ENCODE data around the gene ORC2. TPM values are rescaled to one million over a fixed set of nuclear protein-coding genes. Genes with fewer than 3 reads are reported as not detected.

ORC2 gene
- total RNA-seq, 4 donors from 2014 or later = 6.2 to 22.5 (median 12.9) TPM

DNA sequence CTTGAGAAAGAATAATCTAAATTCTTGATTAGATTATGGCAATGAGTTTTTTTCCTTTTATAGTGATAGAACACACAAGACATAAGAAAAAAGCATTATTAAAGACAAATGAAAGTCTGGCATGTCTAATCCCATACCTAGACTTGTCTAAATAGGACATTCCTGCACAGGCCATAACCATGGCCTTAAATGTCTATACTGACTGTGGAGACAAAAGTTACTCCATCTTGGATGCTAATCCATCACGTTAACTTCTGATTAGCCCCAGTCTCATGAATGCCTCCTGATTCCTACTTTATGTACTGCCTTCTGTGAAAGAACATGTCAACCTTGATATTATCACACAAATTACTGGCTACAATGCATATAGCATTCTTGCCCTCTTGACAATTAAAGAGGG lies 23.6 kb downstream of the ORC2 start:
- no peaks in the 10 kb centered on the region for H3K4me1 ChIP-seq
- 89 to 91% methylated on average over 1 of the region's 1 CpG for WGBS, 2 donors
- DNase-seq = no peak
- peaks cover 0 to 98% (median 11%) of the 10 kb centered on the region in 3 donors for H3K36me3 ChIP-seq
- no peak overlapping the region for H3K4me3 ChIP-seq
- H3K27ac ChIP-seq = no peak overlapping the region
- intact Hi-C loops (cut with DNase I) = no loop called here
- no peaks in the 10 kb centered on the region for H3K27me3 ChIP-seq
- TF ChIP-seq, protein P1, sequence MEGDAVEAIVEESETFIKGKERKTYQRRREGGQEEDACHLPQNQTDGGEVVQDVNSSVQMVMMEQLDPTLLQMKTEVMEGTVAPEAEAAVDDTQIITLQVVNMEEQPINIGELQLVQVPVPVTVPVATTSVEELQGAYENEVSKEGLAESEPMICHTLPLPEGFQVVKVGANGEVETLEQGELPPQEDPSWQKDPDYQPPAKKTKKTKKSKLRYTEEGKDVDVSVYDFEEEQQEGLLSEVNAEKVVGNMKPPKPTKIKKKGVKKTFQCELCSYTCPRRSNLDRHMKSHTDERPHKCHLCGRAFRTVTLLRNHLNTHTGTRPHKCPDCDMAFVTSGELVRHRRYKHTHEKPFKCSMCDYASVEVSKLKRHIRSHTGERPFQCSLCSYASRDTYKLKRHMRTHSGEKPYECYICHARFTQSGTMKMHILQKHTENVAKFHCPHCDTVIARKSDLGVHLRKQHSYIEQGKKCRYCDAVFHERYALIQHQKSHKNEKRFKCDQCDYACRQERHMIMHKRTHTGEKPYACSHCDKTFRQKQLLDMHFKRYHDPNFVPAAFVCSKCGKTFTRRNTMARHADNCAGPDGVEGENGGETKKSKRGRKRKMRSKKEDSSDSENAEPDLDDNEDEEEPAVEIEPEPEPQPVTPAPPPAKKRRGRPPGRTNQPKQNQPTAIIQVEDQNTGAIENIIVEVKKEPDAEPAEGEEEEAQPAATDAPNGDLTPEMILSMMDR (IDR thresholded peaks at IDR 0.05) = no peak
- no peak for TF ChIP-seq POLR2A (IDR thresholded peaks at IDR 0.05)
- no peaks in the 10 kb centered on the region for H3K9me3 ChIP-seq

DNA sequence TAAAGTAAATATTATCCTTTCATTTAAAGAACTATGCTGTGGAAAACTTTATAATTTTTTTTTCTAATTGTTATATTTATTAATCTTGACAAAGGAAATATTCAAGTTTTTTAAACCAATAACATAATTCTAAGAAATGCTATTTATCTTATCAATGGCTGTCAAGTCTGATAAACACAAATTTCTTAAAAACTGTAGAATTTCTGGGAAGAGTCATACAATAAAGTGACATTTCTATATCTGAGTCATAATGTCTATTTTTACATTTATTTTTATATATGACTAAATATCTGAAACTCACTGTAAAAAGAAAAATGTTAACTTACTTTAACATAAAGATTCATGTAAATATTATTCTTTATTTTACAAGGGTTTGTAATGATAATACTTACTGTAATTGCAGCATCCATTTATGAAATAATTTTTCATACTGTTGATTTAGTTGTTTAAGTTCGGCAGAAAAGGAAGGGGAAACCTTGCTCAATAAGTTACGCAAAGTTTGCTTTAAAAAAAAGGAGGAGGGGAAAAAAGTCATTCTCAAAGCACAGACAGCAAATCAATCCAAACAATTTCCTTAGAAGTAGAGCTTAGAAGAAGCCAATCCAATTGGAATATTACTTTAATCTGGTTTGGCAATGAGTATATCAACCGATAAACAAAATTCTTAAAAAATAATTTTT lies 32.4 kb downstream of the ORC2 start:
- WGBS, 2 donors = 67 to 77% methylated on average over 3 of the region's 3 CpGs
- intact Hi-C loops (cut with DNase I) = no loop called here
- Histone ChIP-seq H3K4me1 (no peaks in the 10 kb centered on the region), H3K4me3 (no peak overlapping the region), H3K27me3 (no peaks in the 10 kb centered on the region), H3K27ac (no peak overlapping the region), H3K9me3 (no peaks in the 10 kb centered on the region), H3K36me3 (peaks cover 5 to 94% (median 6%) of the 10 kb centered on the region in 3 donors)
- TF ChIP-seq, protein P1 (IDR thresholded peaks at IDR 0.05) = no peak
- no peak for TF ChIP-seq POLR2A (IDR thresholded peaks at IDR 0.05)
- DNase-seq = no peak

DNA sequence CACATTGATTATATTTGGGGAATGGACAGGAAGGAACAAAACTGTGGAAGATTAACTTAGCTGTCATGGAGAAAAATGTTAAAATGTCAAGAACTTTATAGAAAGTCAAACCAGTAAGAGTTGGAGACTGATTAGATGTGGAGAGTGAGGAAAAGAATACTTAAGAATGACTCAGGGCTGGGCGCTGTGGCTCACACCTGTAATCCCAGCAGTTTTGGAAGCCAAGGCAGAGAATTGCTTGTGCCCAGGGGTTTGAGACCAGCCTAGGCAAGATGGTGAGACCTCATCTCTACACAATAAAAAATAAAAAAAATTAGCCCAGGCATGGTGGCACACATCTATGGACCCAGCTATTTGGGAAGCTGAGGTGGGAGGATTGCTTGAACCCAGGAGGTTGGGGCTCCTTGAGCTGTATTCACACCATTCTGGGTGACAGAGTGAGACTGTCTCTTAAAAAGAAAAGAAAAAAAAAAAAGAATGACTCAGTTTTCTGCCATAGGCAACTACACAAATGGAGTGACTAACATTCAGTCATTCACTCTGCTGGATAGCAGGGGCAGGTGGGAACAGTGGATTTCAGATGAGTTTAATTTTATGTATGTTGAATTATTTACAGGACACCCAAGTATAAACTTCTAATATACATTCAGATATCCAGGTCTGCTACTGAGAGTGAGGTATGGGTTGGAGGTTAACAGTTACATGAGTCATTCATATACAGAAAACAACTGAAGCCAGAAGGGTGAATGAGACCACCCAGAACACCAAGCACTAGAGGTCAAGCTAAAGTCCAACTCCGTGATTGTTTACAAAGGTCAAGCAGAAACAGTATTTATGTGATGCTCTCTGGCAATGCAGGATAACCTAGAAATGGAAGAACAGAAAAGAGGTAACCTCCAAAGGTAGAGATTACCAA lies 33.9 kb downstream of the ORC2 start:
- WGBS, 2 donors = 62 to 76% methylated on average over 2 of the region's 2 CpGs
- no peaks in the 10 kb centered on the region for H3K27me3 ChIP-seq
- H3K27ac ChIP-seq = no peak overlapping the region
- intact Hi-C loops (cut with DNase I) = no loop called here
- H3K4me3 ChIP-seq = no peak overlapping the region
- no peak for TF ChIP-seq POLR2A (IDR thresholded peaks at IDR 0.05)
- TF ChIP-seq, protein P1 (IDR thresholded peaks at IDR 0.05) = no peak
- no peaks in the 10 kb centered on the region for H3K9me3 ChIP-seq
- no peaks in the 10 kb centered on the region for H3K4me1 ChIP-seq
- H3K36me3 ChIP-seq = peaks cover 5 to 94% (median 6%) of the 10 kb centered on the region in 3 donors
- DNase-seq = no peak

DNA sequence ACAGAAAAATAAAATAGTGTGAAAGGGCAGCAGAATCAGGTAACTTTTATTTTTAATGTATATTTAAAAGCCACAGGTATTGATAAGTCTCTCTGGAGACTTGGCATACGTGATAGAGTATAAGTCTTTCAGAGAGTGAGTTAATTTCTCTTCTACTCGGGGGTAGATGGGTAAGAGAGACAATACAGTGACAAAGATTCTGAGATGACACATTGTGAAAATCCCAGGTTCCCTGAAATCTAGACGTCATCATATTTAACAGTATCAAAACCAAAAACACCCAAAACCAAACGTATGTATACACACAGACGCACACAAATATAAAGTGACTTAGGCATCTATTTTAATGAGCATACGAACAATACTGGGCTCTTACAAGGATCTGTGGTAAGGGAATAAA lies 41.0 kb downstream of the ORC2 start:
- Histone ChIP-seq H3K9me3 (no peaks in the 10 kb centered on the region), H3K4me3 (no peak overlapping the region), H3K4me1 (no peaks in the 10 kb centered on the region), H3K36me3 (peaks cover 1 to 99% (median 26%) of the 10 kb centered on the region in 3 donors), H3K27me3 (no peaks in the 10 kb centered on the region), H3K27ac (no peak overlapping the region)
- 64 to 83% methylated on average over 6 of the region's 6 CpGs for WGBS, 2 donors
- no peak for DNase-seq
- TF ChIP-seq, protein P1 (IDR thresholded peaks at IDR 0.05) = no peak
- no peak for TF ChIP-seq POLR2A (IDR thresholded peaks at IDR 0.05)
- intact Hi-C loops (cut with DNase I) = no loop called here

DNA sequence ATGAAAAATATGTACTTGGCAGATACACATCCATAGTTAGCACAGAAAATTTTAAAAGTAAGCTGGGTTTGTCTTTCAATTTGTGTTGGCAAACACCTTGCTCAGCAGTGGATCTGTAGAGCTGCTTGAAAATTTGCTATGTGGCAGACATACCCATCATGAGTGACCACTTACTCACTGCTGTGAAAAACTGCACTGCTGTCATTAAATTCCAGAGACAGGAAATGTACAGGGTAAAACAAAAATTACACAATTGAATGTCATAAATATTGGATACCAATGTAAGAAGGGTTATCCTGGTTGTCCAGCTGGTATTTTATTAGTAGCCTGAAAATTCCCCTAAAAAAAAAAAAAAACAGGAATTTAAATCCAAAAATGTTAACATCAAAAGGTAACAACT lies 49.8 kb downstream of the ORC2 start:
- H3K4me3 ChIP-seq = no peak overlapping the region
- H3K36me3 ChIP-seq = peaks cover 7 to 98% (median 30%) of the 10 kb centered on the region in 3 donors
- no peak for DNase-seq
- TF ChIP-seq, protein P1 (IDR thresholded peaks at IDR 0.05) = no peak
- intact Hi-C loops (cut with DNase I) = no loop called here
- H3K4me1 ChIP-seq = no peaks in the 10 kb centered on the region
- H3K27me3 ChIP-seq = no peaks in the 10 kb centered on the region
- no peaks in the 10 kb centered on the region for H3K9me3 ChIP-seq
- H3K27ac ChIP-seq = no peak overlapping the region

Data from esophagus squamous epithelium (tissue), 5 donors.